K562 (cell line): ENCODE data around the gene SCIN. TPM values are rescaled to one million over a fixed set of nuclear protein-coding genes. Genes with fewer than 3 reads are reported as not detected.

Experiments
- ATAC-seq: fragments of 200-7000 bp; cut with Tn5 transposase; 3 replicates; pipeline ENCODE4 v1.9.1; 2020; ENCODE audit warnings: moderate library complexity
- BruUV-seq: library from RNA; stranded (reverse); fragments of 400-500 nt; replicated peaks from 2 replicates; lab custom pipeline; 2021; lab: Mats Ljungman, UMichigan
- CTCF ChIA-PET: fragments of 300-600 bp; formaldehyde crosslinking; extraction: SDS; loops from one replicate; lab custom pipeline; 2021; ENCODE audit warnings: low intra/inter-chr PET ratio; lab: Yijun Ruan, JAX
- POLR2A ChIA-PET: fragments of 300-600, 350-650 bp; sonication (Branson Sonifier 250); formaldehyde crosslinking; extraction: SDS; loops from one replicate; lab custom pipeline; 2021; ENCODE audit warnings: antibody characterized with exemption, inconsistent platforms; lab: Yijun Ruan, JAX
- DNase-seq, 4 experiments: peaks; one replicate each; pipeline versions ENCODE4 v3.0.0 to v3.0.0-alpha.2; 2011 to 2018; ENCODE audit warnings: low spot score in 3 of 4, mixed read lengths in 3 of 4; ENCODE audit errors: extremely low read depth in 1 of 4
- FAIRE-seq: peaks from 2 replicates; lab custom pipeline; 2011; peaks lifted over from hg19 to GRCh38; lab: Jason Lieb, UNC
- H2AFZ ChIP-seq: 2 replicates; pipeline ENCODE4 v1.6.0; 2011; ENCODE audit warnings: low read depth, low read length, control low read depth, inconsistent platforms
- H3K27ac ChIP-seq: fragments of 200-600 bp; 3 replicates; pipeline ENCODE4 v1.8.0; 2011; ENCODE audit warnings: low read depth, mild to moderate bottlenecking, control low read depth, inconsistent platforms, low read length, moderate library complexity, mixed read lengths; ENCODE audit errors: extremely low read depth
- H3K27me3 ChIP-seq, 2 experiments: fragments of 300-600 bp in 1 of 2; 2 replicates in 1 of 2; 3 replicates in 1 of 2; pipeline versions ENCODE4 v1.6.0 to v1.8.0; 2011; ENCODE audit warnings: inconsistent platforms in 2 of 2, low read length in 2 of 2, mild to moderate bottlenecking in 1 of 2, mixed read lengths in 1 of 2, moderate library complexity in 1 of 2; ENCODE audit not compliant: control insufficient read depth in 2 of 2, insufficient read depth in 2 of 2
- H3K36me3 ChIP-seq: fragments of 300-600 bp; 3 replicates; pipeline ENCODE4 v1.8.0; 2011; ENCODE audit warnings: mild to moderate bottlenecking, low read length, inconsistent platforms; ENCODE audit not compliant: control insufficient read depth, insufficient read depth
- H3K4me1 ChIP-seq, 2 experiments: fragments of 200-600 bp in 1 of 2; replicated peaks in 1 of 2; 2 replicates in 1 of 2; 3 replicates in 1 of 2; pipeline versions ENCODE4 v1.5.1 to v1.8.0; 2011; ENCODE audit warnings: inconsistent platforms in 2 of 2, low read length in 2 of 2, mild to moderate bottlenecking in 1 of 2, mixed read lengths in 1 of 2, moderate library complexity in 1 of 2; ENCODE audit not compliant: control insufficient read depth in 2 of 2, insufficient read depth in 2 of 2
- H3K4me2 ChIP-seq: 2 replicates; pipeline ENCODE4 v1.6.1; 2011; ENCODE audit warnings: low read length, control low read depth, inconsistent platforms, mixed read lengths; ENCODE audit not compliant: insufficient read depth
- H3K4me3 ChIP-seq: fragments of 200-600 bp; sonication (generic), shearing (Covaris generic); 2 replicates; pipeline ENCODE4 v1.5.1; 2016; ENCODE audit warnings: control low read depth, inconsistent platforms
- H3K79me2 ChIP-seq: fragments of 200-600 bp; 3 replicates; pipeline ENCODE4 v1.8.0; 2011; ENCODE audit warnings: low read length, inconsistent platforms; ENCODE audit not compliant: control insufficient read depth, insufficient read depth
- H3K9ac ChIP-seq, 2 experiments: 2 replicates each; pipeline versions ENCODE4 v1.6.0 to v1.6.1; 2011; ENCODE audit warnings: low read depth in 2 of 2, low read length in 2 of 2, control low read depth in 1 of 2, inconsistent platforms in 1 of 2, mild to moderate bottlenecking in 1 of 2, mixed read lengths in 1 of 2; ENCODE audit not compliant: insufficient read depth in 1 of 2
- H3K9me1 ChIP-seq: one replicate; pipeline ENCODE4 v1.6.0; 2011; ENCODE audit warnings: inconsistent platforms, mild to moderate bottlenecking, low read length, moderate library complexity; ENCODE audit not compliant: control insufficient read depth, insufficient read depth
- H3K9me3 ChIP-seq: replicated peaks from 2 replicates; pipeline ENCODE4 v1.5.1; 2011; ENCODE audit warnings: low read depth, low read length, inconsistent platforms; ENCODE audit not compliant: control insufficient read depth, insufficient read depth
- H4K20me1 ChIP-seq: replicated peaks from 2 replicates; pipeline ENCODE4 v1.6.1; 2011; ENCODE audit warnings: low read length, inconsistent platforms, mixed read lengths; ENCODE audit not compliant: control insufficient read depth, insufficient read depth
- CC2D1A ChIP-seq: fragments of 450-650 bp; IDR thresholded peaks from 2 replicates; pipeline ENCODE4 v1.6.1; 2017; ENCODE audit warnings: mild to moderate bottlenecking
- HDAC6 ChIP-seq: IDR thresholded peaks from 2 replicates; pipeline ENCODE4 v1.6.1; 2012; ENCODE audit warnings: low read depth, mild to moderate bottlenecking, control low read depth, inconsistent platforms, low read length, moderate library complexity
- HEY1 ChIP-seq: fragments of 250-450 bp; sonication (Bioruptor Pico); IDR thresholded peaks from 2 replicates; pipeline ENCODE4 v1.5.0; 2020; ENCODE audit warnings: mild to moderate bottlenecking, moderate library complexity, borderline replicate concordance
- MED1 ChIP-seq: sonication (generic); formaldehyde crosslinking; IDR thresholded peaks from 2 replicates; pipeline ENCODE4 v1.8.1; 2023; ENCODE audit warnings: missing genetic modification reagents, borderline replicate concordance
- NKRF ChIP-seq: fragments of 450-650 bp; IDR thresholded peaks from 2 replicates; pipeline ENCODE4 v1.6.1; 2016; ENCODE audit warnings: borderline replicate concordance
- POLR2AphosphoS2 ChIP-seq: IDR thresholded peaks from 2 replicates; pipeline ENCODE4 v1.6.1; 2012; ENCODE audit warnings: low read length, improper control_type of control experiment
- POLR2H ChIP-seq: IDR thresholded peaks from 2 replicates; pipeline ENCODE4 v1.6.1; 2016; ENCODE audit warnings: missing genetic modification characterization, low read depth, mild to moderate bottlenecking, control low read depth, missing compliant biosample characterization, moderate library complexity
- PRDM10 ChIP-seq: fragments of 450-650 bp; IDR thresholded peaks from 2 replicates; pipeline ENCODE4 v1.6.1; 2018; ENCODE audit not compliant: partially characterized antibody
- PTTG1 ChIP-seq: fragments of 450-650 bp; IDR thresholded peaks from 2 replicates; pipeline ENCODE4 v1.6.1; 2016; ENCODE audit warnings: low read depth, mild to moderate bottlenecking, missing genetic modification characterization, missing compliant biosample characterization
- RB1 ChIP-seq: fragments of 450-650 bp; IDR thresholded peaks from 2 replicates; pipeline ENCODE4 v1.6.1; 2017; ENCODE audit warnings: low read depth, mild to moderate bottlenecking
- SRSF7 ChIP-seq: fragments of 200-400 bp; formaldehyde crosslinking; optimal IDR thresholded peaks from 2 replicates; pipeline ENCODE3; 2017; ENCODE audit warnings: mild to moderate bottlenecking, low read depth, low read length
- TRIM24 ChIP-seq, 2 experiments: fragments of 450-650 bp; IDR thresholded peaks; 2 replicates each; pipeline ENCODE4 v1.6.1; 2016
- TRIM25 ChIP-seq: fragments of 450-650 bp; IDR thresholded peaks from 2 replicates; pipeline ENCODE4 v1.7.0; 2016; ENCODE audit warnings: borderline replicate concordance
- ZNF224 ChIP-seq: sonication (generic); formaldehyde crosslinking; IDR thresholded peaks from 2 replicates; pipeline ENCODE4 v1.8.0; 2022; ENCODE audit warnings: mild to moderate bottlenecking, missing genetic modification reagents
- ZNF75A ChIP-seq: fragments of 450-650 bp; formaldehyde crosslinking; IDR thresholded peaks from 2 replicates; pipeline ENCODE4 v1.4.0; 2020; ENCODE audit warnings: mild to moderate bottlenecking
- ZNF766 ChIP-seq: fragments of 200-800 bp; sonication (Bioruptor generic); conservative IDR thresholded peaks from 2 replicates; pipeline ENCODE4 v1.6.1; 2016; ENCODE audit warnings: missing genetic modification characterization, missing compliant biosample characterization
- ZNF785 ChIP-seq: fragments of 250-450 bp; sonication (Bioruptor Pico); IDR thresholded peaks from 2 replicates; pipeline ENCODE4 v1.4.0; 2020; ENCODE audit warnings: mild to moderate bottlenecking
- WGBS: fragments of 100-300 bp; shearing (Covaris generic); methylation state at CpG from one replicate; pipeline ENCODE4 v1.1.6; 2016; ENCODE audit warnings: low coverage, mixed read lengths; ENCODE audit not compliant: insufficient coverage; ENCODE audit errors: missing lambda C conversion rate; 5-methylcytosine and 5-hydroxymethylcytosine counted together
- in situ Hi-C: fragments of 300-500 bp; cut with MboI; formaldehyde crosslinking; loops from 4 replicates; pipeline ENCODE4 v1.15.0; 2018; ENCODE audit warnings: inconsistent platforms, mixed read lengths
- intact Hi-C: fragments of 100-400 bp; cut with micrococcal nuclease; formaldehyde crosslinking; loops from 2 replicates; pipeline ENCODE4 v1.14.2; 2022
- polyA plus RNA-seq, 8 experiments: library from polyadenylated mRNA; depleted of rRNA in 4 of 8; stranded (reverse) in 5 of 8; unstranded in 3 of 8; fragments of >200 nt; fragmentation: Nextera tagmentation in 2 of 8; fragmentation: Illumina TruSeq in 1 of 8; extraction: Ambion mirVana in 2 of 8; extraction: Trizol in 1 of 8; gene quantifications; 2 replicates each; pipeline versions ENCODE4 v1.2.1 to v1.2.3, GENCODE V29; 2011 to 2014; ENCODE audit warnings: inconsistent platforms in 1 of 8, missing spikeins in 1 of 8
- total RNA-seq, 7 experiments: library from RNA; depleted of rRNA in 6 of 7; stranded (reverse); fragments of >200 nt in 6 of 7; fragmentation: Illumina TruSeq in 2 of 7; extraction: Trizol in 2 of 7; gene quantifications; 2 replicates each; pipeline versions ENCODE4 v1.2.1 to v1.2.3, GENCODE V29; 2011 to 2021; ENCODE audit warnings: low replicate concordance in 1 of 7

Gene SCIN
- total and polyA plus RNA-seq, 9 of the 15 experiments (the other 6 are each of a cell fraction or from before 2014, with no cell fraction given) = 0.67 to 18.2 (median 10.6) TPM

GRCh38 chr7:12595148-12595547, 24.6 kb downstream of the SCIN start:
- Histone ChIP-seq H3K79me2 (peaks cover 29% of the 10 kb centered on the region; the same call in 2 of the 3 replicates), H3K9me3 (no peaks in the 10 kb centered on the region), H3K9ac (peak overlapping the region in 1 of 2 experiments; percentile 39; a peak in 2 of 4 replicates), H3K4me3 (peak overlapping the region; percentile 8; the same call in 1 of the 2 replicates), H3K27ac (peak overlapping the region; percentile 67; the same call in 2 of the 3 replicates), H3K36me3 (peaks cover 6% of the 10 kb centered on the region; the same call in 2 of the 3 replicates), H2AFZ (peak overlapping the region; percentile 81), H3K4me1 (peaks cover 4 to 14% of the 10 kb centered on the region in 2 experiments; a peak in 3 of 5 replicates), H3K9me1 (no peaks in the 10 kb centered on the region), H3K4me2 (peak overlapping the region; percentile 57), H4K20me1 (no peaks in the 10 kb centered on the region), H3K27me3 (no peaks in the 10 kb centered on the region)
- FAIRE-seq = peak; percentile 77
- ChIA-PET CTCF (no interaction called here), POLR2A (no interaction called here)
- in situ Hi-C loops (no loop called here), intact Hi-C loops (no loop called here)
- DNase-seq = peak in 1 of 4 experiments; percentile 53
- 11% methylated on average over 7 of the region's 7 CpGs for WGBS
- peak; percentile 11; the same call in 2 of the 3 replicates for ATAC-seq
- no TSS peak for BruUV-seq
- TF ChIP-seq RB1 = no peak
- TF ChIP-seq ZNF75A (CRISPR knock-in tag) = no peak
- no peak for TF ChIP-seq ZNF224 (CRISPR knock-in tag)
- TF ChIP-seq ZNF785 (CRISPR knock-in tag) = no peak
- TF ChIP-seq NKRF = no peak
- TF ChIP-seq POLR2AphosphoS2 = no peak
- peak in 1 of 2 experiments; percentile 24; a peak in 1 of 4 replicates for TF ChIP-seq TRIM24 (IDR thresholded peaks at IDR 0.05)
- TF ChIP-seq ZNF766 (CRISPR knock-in tag) = no peak
- TF ChIP-seq HDAC6 = no peak
- TF ChIP-seq HEY1 (CRISPR knock-in tag) = no peak
- no peak for TF ChIP-seq SRSF7
- no peak for TF ChIP-seq MED1 (CRISPR knock-in tag)
- TF ChIP-seq POLR2H (tag) = no peak
- no peak for TF ChIP-seq CC2D1A
- TF ChIP-seq PRDM10 = no peak
- no peak for TF ChIP-seq TRIM25
- no peak for TF ChIP-seq PTTG1
